Right hindlimb (tissue), 1 donor: Measurements from ENCODE around the gene CUL4A.
"Not testable (repeated sequence)": the region's sequence is repeated elsewhere in the genome, so short reads cannot be mapped to it uniquely, and the experiment has no call there.

ENCODE experiments used
- DNase-seq: peaks from one replicate; pipeline ENCODE4 v3.0.0-alpha.2; 2018

Gene CUL4A

GRCh38 chr13:113293686-113294085, 84.3 kb downstream of the CUL4A start:
- no peak for DNase-seq

- DNase-seq: no peak
These were observed 86.4 kb downstream of the CUL4A start for GRCh38 chr13:113295776-113296175.

GRCh38 chr13:113296823-113297369, 87.5 kb downstream of the CUL4A start, which contains the start of gene LAMP1:
Gene LAMP1 (plus strand): TSS chr13:113297239. CDS start chr13:113297435, 196 bp downstream.
- peak; percentile 99 for DNase-seq

GRCh38 chr13:113297370-113298042, 88.1 kb downstream of the CUL4A start:
- peak; percentile 34 for DNase-seq

GRCh38 chr13:113298043-113298945, 88.9 kb downstream of the CUL4A start:
- no peak for DNase-seq

GRCh38 chr13:113299951-113300350, 90.5 kb downstream of the CUL4A start:
- no peak for DNase-seq

GRCh38 chr13:113302986-113303385, 93.6 kb downstream of the CUL4A start:
- no peak for DNase-seq

- no peak for DNase-seq
These were observed 94.7 kb downstream of the CUL4A start for GRCh38 chr13:113304121-113304520.

GRCh38 chr13:113305208-113305607, 95.8 kb downstream of the CUL4A start:
- no peak for DNase-seq

GRCh38 chr13:113307491-113307890, 98.1 kb downstream of the CUL4A start:
- DNase-seq: no peak

- DNase-seq: no peak
These were observed 100.1 kb downstream of the CUL4A start for GRCh38 chr13:113309473-113309872.

- DNase-seq: not testable (repeated sequence)
These were observed 104.7 kb downstream of the CUL4A start for GRCh38 chr13:113314112-113314511.

- not testable (repeated sequence) for DNase-seq
These were observed 105.6 kb downstream of the CUL4A start for GRCh38 chr13:113314895-113315470.

- no peak for DNase-seq
These were observed 106.6 kb downstream of the CUL4A start for GRCh38 chr13:113315992-113316391.
